Measurements from ENCODE around the gene G6PC3.
"Not testable (repeated sequence)": the region's sequence is repeated elsewhere in the genome, so short reads cannot be mapped to it uniquely, and the experiment has no call there.

Gene G6PC3

DNA sequence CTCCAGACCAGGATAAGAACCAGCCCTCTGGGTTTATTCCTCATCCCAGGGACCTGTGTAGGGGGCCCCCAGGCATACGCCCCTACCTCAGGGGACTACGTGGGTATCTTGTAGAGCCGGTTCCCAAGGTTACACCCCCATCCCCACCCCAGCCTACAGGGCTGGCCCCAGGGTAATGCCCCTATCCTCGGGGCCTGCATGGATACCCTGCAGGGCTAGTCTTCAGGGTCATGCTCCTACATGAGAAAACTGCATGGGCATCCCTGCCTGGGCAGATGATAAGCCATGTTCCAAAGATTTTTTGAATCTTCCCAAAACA, 38.7 kb downstream of the G6PC3 start:
- no peak for DNase-seq (ENCODE audit: low spot score)

DNA sequence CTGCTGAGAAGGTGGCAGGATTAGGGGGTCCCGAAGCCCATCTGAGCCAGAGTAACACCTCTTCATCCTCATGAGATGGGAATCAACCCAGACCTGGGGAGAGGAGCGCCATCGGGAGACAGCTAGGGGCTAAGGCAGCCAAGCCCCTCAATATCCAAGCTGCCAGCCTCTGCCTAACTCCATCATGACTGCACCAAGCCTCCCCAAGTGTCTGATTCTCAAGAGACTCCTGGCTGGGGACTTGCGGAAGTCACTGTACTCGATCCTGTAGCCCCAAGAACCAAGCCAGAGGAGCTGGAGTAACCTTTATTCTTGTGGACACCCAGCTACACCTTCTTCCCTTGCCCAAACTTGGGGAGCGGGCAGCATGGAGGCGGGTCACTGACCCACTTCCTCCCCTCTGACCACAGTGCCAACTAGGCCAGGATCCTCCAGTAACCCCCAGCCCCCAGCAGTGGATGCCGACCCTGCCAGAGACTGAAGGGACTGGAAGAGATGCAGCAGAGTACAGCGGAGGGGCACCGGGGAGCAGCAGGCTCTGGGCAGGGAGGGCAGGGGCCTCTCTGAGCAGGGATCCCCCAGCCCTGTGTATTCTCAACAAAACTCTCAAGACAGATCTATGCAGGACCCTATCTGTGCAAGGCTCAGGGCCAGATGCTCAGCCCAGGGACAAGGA, 39.6 kb downstream of the G6PC3 start:
- DNase-seq (ENCODE audit: low spot score) = no peak

DNA sequence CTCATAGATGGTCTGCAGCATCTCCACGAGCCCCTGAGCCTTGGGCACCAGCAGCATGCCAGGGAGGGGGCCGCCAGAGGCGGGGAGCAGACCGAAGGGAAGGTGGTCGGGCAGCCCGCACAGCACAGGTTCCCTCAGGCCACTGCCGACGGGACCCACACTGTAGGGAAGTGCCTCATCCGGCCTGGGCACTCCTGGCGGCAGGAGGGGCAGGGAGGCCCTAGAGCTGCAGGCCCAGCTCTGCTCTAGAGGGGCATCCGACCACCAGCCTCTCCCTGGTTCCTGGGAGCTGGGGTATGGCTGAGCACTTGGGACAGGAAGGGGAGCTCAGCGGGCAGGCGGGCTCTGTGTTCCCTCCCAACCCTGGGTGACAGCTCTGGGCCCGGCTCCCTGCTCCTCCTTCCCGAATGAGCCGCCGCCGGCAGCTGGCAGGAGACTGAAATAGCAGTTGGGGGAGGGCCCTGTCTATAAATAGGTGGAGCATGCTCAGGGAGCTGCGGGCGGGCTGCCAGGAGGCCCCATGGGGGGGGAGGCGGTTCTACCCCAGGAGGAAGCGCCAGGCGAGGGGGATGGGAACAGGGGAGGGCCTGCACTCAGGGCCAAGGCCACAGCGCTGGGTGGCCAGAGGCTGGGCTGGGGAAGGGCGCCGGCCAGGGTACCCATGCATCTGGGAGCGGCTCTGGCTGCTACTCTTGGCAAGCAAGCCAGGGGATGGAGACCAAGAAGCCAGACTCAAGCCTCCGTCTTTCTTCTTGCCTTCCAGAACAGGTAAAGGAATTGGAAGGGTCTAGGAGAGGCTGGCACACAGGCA, 40.5 kb downstream of the G6PC3 start:
- peak; percentile 54 for DNase-seq (ENCODE audit: low spot score)

GRCh38 chr17:44111777-44112176, 41.2 kb downstream of the G6PC3 start:
- no peak for DNase-seq (ENCODE audit: low spot score)

DNA sequence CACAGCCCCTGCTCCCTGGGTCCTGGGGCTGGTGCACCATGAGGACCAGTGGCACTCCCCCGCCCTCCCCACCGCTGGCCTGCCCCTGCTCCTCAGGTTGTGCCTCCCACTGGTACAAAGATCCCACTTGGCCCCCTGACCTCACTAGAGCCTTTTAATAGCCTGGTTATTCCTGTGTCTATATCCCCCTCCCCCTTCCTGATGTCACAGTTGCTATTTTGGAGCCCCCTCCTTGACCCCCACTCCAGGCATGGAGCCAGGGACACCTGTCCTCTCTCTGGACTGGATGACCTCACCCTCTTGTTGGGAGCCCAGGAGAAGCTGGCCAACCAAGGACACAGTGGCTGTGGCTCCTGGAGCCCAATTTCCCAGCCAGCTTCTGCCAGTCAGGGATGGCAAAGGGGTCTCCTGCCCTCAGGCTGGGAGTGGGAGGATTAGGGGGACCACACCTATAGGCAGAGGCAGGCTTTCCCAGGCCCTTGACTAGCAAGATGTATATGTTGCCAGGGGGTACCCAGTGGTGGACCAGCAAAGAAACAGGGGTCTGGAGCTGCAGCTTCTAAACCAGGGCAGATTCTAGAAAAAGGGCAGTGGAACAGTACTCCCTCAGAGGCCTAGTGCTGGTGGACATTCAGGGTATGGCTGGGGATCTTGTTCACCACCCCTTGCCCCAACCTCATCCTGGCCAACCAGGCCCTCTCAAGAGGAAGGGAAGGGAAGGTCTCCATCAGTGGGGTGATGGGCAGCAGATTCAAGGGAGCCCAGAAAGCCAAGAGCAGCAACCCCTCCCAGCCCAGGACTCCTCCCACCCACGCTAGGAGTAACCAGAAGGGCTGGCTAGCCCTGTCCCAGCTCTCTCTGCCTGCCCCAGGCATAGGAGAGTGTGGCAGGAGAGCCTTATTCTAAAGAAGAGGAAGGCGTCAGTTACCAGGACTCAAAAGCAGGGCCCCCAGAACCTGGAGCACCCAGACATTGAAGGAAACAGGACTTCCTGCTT, 42.0 kb downstream of the G6PC3 start:
- DNase-seq (ENCODE audit: low spot score) = no peak

DNA sequence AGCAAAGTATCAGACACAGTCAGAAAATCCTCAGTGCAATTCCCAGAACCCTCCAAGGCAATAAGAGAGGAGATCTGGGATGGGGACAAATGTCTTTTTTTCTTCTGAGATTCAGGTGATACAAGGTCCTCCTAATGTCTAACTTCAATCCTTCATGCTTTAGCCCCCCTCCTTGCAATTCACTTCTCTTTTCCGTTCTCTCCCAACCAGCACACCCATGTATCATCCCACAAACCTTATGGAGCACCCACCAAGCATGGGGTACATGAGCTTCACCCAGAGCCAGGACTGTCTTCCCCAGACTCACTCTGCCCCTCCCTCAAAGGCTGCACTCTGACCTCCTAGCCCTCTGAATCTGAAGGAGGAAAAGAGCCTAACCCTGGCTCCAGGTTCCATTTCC, 42.8 kb downstream of the G6PC3 start:
- no peak for DNase-seq (ENCODE audit: low spot score)

DNA sequence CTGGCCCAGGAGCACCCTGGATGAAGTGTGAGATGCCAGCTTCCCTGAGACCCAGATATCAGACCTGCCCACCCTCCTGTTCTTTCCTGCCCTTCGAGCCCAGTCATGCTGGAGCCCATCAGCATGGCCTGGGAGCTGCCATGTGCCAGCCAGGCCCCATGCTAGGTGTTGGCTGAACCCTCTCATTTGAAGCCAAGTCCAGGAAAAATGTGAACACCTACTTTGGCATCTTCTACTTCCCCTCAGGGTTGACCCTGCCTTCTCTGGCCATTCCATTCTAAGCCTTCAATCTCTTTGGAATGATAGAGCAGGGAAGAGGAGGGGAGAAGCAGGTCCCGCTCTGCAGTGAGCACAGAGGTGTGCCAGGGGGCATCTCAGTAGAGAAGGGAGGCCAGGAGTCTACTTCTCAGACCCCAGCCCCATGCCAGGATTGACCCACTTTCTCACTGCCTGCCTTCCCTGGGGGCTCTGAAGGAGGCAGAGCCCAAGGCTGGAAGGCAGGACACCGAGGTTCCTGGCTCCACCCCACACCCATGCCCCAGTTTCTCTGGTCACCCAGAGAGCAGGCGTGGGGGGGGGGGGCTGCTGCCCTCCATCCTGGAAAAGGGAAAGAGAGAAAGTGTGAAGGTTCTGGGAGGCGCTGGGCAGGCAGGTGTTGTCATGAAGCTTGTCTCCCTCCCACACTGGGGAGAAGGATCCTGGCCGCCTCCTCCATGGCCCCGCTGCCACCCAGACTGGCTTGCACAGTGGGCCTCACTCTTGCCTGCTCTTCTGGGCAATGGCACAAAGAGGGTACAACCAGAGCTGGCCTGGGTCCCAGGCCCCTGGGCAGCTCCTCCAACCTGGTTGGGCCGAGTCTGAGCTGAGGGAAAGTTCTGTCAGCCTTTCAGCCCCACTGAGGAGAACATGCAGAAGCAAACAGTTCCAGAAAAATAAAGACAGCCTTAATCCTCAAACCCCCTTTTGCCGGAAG, 43.6 kb downstream of the G6PC3 start:
- no peak for DNase-seq (ENCODE audit: low spot score)

DNA sequence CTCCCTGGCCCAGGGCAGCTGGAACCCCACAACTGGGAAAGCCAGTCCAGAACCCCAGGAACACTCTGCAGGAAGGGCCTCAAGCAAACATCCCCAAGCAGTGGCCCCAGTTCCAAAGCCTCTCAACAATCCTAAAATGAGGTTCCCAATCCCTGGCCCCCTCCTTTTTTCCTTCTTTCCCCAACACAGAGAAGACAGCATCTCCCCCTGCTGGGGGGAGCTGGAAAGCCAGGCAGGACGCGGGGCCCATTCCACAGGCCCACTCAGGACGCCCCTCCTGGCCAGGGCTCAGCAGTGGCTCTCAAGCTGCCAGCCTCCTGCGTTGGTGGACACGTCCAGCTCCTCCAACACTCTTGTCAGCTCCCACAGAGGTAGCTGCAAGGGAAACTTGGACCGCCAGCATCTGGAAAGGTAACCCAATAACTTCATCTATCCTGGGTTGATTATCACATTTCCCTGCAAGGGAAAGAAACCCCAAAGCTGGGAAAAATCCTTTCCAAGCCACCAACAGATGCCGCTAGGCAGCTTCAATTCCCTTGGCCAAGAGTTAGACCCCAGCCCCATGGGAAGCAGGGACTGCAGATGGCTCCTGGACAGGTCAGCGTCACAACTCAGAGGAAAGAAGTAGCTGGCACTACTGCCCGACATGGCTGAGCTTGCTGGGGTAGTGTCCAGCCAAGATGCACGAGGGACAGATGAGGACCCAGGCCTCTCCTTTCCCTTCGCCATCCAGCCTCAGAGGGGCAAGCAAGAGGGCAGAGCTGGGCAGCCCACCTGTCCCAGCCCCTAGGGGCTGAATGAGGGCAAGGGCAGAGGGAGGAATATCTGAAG, 45.3 kb downstream of the G6PC3 start:
- no peak for DNase-seq (ENCODE audit: low spot score)

DNA sequence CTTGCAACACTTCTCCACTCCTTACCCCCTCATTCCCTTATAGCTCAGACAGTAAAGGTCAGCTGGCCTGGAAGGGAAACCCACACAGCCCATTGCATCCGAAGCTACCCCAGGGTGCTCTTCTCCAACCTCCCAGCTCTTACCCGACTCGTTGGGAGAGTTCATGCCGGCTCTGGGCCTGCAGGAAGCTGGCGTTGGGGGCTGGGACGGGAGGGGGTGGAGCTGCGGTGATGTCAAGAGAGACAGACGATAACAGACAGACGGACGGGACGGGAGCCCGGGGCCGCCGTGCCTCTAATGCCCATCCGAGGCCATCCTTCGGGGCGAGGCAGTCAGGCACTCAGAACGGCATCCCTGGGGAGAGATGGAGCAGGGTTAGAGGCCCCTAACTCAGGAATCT, 46.8 kb downstream of the G6PC3 start:
- no peak for DNase-seq (ENCODE audit: low spot score)

GRCh38 chr17:44118427-44119050, 48.0 kb downstream of the G6PC3 start:
- no peak for DNase-seq (ENCODE audit: low spot score)

- no peak for DNase-seq (ENCODE audit: low spot score)
Measured at GRCh38 chr17:44119062-44119461, 48.5 kb downstream of the G6PC3 start.

DNA sequence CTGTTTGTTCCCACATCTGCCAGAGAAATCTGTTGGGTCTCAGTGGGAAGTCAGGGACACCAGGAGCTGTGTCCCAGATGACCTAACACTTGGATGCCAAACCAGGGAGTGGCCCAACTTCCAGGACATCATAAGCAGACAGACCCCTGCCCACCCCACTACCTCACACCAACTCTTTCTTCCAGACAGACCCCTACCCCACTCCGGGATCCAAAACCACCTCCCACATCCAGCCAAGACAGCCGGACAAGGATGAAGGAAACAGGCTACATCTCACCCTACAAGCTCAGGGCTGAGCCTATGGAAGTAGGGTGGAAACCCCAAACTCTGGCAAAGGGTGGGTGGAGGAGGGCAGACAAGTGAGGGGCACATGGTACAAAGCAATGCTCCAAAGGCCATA, 49.3 kb downstream of the G6PC3 start:
- DNase-seq (ENCODE audit: low spot score) = no peak

GRCh38 chr17:44120281-44120680, 49.7 kb downstream of the G6PC3 start:
- not testable (repeated sequence) for DNase-seq (ENCODE audit: low spot score)

GRCh38 chr17:44120851-44121605, 50.5 kb downstream of the G6PC3 start:
- DNase-seq (ENCODE audit: low spot score) = no peak

- no peak for DNase-seq (ENCODE audit: low spot score)
Measured at GRCh38 chr17:44121997-44122815, 51.7 kb downstream of the G6PC3 start.

- DNase-seq (ENCODE audit: low spot score) = peak; percentile 56
Measured at GRCh38 chr17:44122816-44123355, 52.4 kb downstream of the G6PC3 start.

GRCh38 chr17:44123356-44124117, 53.0 kb downstream of the G6PC3 start, which contains the start of gene HDAC5:
Gene HDAC5, minus strand, starts transcription at chr17:44123641. Its CDS starts 6,126 bp downstream, at chr17:44117515.
- peak; percentile 93 for DNase-seq (ENCODE audit: low spot score)
